CD4-positive, alpha-beta T cell treated with Interleukin-6 for 4 hours (primary cell): ENCODE data around the gene AMOTL2.

Source experiments
- DNase-seq: peaks from one replicate; pipeline ENCODE4 v3.0.0-alpha.2; 2020; ENCODE audit warnings: mixed read lengths

AMOTL2 gene

GRCh38 chr3:134350861-134351311 is 23.4 kb downstream of the AMOTL2 start:
- no peak for DNase-seq

DNA sequence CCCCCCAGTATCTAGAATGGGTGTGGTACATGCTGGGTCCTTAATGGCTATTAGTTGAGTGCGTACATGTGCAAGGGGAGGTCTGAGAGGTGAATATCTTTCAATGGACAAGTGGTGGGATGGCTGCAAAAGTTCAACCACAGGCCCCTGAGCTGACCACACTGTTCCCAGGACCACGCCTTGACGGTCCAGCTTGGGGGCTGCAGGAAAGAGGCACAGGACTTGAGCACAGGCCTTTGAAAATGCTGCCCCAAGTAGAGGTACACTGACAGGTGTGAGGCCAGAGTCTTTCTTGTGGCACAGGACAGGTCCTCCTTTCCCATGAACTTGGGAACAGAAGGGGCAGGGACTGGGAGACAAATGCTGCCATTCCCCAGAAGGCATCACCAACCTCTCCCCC is 24.0 kb downstream of the AMOTL2 start:
- DNase-seq = no peak

DNA sequence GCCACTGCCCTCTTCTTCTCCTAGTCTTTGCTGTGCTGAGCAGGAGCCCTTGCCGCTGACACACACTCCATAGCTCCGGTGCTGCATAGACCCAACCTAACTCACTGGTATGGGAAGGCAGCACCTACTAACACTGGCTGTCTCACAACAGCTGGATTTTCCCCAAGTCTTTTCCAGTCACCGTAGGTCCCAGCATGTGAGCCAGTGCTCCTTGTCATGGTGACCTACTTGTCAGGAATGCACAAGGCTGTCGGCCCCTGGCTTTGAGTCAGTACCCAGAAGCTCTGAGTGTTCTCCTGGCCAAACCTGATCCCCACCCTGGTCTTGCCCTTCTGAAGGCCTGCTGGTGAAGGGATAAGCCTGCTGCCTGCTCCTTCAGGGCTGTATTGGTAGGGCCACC is 25.7 kb downstream of the AMOTL2 start:
- DNase-seq = no peak

DNA sequence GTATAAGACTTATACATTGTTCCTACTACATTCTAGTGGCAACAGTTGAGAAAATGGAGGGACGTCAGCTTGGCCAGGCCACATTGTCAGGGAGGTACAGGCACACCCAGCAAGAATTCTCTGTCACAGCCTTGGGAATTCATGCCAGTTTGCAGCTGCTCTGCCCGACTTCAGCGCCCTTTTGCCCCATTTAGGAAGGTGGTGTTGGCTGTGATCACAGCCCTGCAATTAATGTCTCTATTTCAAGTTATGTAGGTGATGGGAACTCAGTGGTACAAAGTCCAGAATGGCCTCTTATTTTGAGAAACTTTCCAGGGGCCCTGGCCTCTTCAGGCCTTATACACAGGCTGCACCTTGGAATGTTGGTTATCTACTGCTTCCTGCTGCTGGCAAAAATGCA is 26.7 kb downstream of the AMOTL2 start:
- no peak for DNase-seq

DNA sequence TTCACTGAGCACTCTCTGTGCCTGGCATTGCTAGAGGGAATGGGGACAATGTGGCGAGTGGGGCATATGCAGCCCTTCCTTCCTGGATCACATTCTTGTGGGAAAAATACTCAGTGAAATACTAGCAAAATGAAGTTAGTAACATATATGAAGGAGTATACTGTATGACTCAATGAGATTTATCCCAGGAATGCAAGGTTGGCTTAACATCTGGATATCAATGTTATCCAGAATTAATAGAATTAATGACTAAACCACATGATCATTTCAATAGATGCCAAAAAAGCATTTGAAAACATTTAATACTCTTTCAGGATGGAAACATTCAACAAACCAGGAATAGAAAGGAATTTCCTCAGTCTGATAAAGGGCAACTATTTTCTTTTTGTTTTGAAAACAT is 27.5 kb downstream of the AMOTL2 start:
- DNase-seq = no peak

DNA sequence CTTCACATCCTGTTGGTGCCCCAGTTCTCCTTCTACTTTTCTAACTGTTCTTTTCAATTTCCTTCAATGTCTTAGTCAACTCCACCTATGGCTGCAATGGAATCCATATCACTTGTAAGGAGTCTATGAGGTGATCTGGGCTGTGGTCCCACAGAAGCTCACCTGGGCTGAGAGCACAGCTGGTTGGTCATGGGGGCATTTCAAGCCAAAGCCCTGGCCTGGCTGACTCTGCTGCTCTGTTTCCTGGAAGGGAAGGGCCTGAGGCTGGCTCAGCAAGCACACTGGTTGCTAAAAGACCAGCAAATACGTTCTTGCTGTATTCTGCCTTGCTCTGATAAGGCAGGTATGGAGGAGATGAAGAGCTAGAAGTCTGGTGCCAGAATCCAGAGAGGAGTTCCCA is 29.0 kb downstream of the AMOTL2 start:
- no peak for DNase-seq

- DNase-seq = no peak
These were observed 29.7 kb downstream of the AMOTL2 start for GRCh38 chr3:134344560-134344959.

DNA sequence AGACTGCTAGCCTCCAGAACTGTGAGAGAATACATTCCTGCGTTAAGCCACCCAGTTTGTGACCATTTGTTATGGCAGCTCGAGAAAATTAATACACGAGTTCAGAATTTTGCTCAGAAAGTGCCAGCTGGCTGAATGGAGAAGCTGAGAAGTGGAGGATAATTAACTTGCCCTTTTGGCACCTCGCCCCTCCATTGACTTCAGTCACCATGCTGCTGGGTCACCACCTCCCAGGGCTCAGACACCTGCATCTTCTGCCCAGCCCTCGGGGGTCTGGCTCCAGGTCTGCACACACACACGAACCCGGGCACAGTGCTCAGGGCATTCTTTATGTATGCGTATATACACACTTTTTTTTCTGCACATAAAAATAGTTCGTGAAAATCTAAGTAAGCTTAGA is 32.0 kb downstream of the AMOTL2 start:
- DNase-seq = no peak

- no peak for DNase-seq
These were observed 32.9 kb downstream of the AMOTL2 start for GRCh38 chr3:134341389-134341788.

DNA sequence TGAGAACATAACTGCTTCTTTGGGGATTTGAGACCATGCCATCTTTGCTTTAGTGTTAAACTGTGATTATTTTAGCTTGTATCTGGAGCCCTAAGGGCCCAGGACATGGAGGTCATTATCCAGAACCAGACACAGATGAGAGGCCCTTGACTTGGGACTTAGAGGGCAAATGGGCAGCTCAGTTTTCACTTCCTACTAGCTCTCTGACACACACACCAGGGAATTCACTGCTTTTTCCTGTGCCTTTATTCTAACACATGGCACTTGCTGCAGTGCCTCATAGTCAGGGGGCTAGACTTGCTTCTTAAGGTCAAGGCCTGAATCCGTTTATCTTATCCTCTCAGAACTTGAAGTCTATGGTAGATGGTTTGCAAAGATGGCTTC is 33.3 kb downstream of the AMOTL2 start:
- DNase-seq = no peak

DNA sequence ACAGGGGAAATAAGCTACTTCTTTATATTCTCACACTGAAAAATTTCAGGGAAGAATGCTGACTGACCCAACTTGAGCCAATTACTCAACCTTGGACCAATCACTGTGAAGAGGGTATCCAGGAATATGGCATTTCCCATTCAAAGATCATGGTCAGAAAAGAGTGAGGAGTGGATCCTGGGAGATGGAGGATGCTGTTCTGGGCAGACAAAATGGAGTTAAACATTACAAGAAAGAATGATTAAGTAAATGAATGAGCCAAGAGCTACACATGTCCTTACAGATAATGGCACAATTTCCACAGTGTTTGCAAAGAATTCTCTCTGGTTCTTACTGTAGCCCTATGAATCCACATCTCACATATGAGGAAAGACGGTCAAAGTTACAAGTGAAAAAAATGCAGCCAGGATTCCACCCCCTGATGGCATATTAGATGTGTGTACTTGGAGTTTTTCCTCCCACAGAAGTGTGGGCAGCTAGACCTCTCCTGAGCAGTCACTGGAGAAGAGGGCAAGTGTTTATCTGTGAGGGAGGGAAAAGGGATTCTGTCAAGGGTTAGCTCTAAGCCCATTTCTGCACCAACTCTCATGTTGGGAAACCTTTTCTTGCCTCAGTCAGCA is 33.8 kb downstream of the AMOTL2 start:
- no peak for DNase-seq

- no peak for DNase-seq
These were observed 34.3 kb downstream of the AMOTL2 start for GRCh38 chr3:134339913-134340312.

GRCh38 chr3:134339331-134339730 is 34.9 kb downstream of the AMOTL2 start:
- no peak for DNase-seq

- no peak for DNase-seq
These were observed 35.6 kb downstream of the AMOTL2 start for GRCh38 chr3:134338516-134339261.

- no peak for DNase-seq
These were observed 36.1 kb downstream of the AMOTL2 start for GRCh38 chr3:134338201-134338512.

DNA sequence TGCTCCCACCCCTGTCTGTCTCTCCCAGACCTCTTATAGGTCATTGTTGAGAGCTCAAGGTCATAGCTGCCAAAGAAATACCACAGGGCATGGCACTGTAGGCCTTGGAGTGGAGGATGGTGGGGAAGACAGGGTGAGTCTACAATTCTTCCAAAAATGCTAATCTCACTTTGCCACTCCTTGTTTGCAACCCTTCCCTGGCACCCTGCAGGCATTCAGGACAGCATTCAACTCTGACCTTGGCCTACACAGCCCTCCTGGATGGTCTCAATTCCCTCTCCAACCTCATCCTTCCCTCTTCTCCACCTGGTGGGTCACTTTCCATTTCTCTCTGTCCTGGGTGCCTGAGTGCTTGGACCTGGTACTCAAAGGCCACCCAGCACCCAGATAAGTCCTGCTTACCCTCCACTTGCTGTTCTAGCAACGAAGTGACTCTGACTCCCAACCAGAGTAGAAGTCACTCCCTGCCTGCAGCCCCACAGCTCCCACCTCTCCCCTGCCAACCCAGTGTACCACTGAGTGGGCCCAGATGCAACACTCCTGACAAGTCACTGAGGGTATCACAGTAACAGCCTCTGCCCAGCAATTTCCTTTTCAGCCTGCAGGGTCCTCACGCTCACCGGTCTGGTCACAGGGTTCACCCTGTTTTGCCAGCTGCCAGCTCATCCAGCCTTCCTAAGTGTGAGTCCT is 36.6 kb downstream of the AMOTL2 start:
- no peak for DNase-seq

DNA sequence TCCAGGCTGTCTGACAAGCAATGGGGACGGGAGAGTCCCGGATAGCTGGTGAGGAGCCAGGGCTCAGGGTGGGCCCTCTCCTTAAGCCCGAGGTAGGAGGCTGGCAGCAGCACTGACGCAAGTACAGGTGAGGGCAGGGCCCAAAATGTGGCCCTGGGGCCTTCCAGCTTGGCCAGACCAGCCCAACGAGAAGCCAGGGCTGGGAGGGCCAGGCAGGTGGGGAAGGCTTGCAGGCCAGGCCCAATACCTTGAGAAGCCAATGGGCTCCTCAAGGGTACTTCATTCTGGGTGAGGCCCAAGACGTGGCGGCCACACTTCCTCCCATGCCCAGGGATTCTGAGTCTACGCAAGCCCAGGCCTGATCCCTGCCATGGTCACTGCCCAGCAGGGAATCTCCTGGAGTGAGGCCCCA is 37.2 kb downstream of the AMOTL2 start:
- no peak for DNase-seq

- DNase-seq = no peak
These were observed 37.7 kb downstream of the AMOTL2 start for GRCh38 chr3:134336587-134336986.

DNA sequence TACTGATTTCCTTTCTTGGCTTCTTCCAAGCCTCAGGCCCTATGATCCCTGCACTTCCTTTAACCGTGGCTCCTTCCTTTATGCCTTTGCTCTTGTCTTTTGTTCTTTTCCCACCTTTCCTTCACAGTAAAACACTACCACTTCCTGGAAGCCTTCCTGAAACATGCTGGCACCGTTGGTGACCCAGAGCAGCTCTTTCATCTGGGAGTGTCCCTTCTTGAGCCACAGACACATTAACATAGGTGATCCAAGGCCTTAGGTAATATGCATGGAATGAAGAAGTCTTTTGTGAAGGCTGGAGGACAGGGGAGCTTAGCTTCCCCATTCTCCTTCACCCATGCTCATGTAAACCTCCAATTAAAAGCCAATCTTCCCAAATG is 39.4 kb downstream of the AMOTL2 start:
- no peak for DNase-seq

DNA sequence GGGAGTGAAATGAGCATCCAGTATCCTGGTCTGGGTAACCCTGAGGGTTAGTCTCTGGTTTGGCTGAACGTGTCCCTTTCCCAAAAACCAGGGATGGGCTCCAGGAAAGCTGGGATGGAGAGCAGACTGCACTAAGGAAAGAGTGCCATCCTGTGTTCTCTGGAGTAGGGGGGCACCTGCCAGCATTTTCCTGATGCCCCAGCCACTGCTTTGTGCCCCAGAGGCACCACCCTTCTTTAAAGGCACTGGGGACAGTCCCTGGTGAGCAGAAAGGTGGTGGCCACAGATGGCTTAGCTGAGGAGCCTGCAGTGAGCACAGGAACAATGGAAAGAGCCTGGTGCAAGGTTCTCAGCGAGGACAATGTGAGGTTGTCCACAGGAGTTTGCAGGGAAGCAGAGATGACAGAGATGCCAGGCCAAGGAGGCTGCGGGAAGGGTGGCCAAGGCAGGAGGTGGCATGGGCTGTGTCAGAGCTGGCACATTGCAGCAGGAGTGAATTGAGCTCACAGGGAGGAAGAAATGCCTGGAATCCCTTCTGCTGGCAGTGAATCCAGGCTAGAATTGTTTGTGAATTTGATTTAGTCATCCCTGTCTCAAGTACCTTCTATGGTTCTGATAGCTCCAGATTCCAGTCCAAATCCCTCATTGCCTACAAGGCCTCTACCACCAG is 39.9 kb downstream of the AMOTL2 start:
- no peak for DNase-seq

DNA sequence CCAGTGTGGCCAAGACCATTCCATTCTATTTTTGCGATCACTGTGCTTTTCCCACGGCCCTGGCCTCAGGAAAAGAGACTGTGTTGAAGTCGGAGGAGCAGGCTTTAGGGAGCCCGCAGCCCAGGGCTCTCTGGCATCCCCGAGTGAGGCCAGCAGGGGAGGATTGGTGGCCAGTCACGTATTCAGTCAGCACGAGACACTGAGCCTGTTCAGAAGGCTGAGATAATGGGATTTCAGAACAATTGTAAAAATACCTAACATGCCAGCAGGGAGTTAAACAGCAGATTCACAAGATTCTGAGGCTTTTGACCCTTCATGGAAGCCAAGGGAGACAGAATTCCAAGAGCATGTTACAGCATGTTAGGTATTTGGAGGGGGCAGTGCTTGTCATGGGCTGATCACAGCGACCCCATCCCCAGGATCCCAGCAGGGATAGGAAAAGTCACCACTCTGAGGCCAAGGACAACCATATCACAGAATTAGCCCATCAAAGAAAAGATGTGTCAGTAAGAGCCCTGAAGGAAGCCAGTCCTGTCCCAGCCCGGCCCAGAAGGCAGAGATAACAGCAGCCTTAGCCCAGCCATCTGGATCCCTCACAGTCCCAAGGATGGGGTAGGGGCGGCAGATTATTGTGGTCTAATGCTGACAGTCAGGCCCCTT is 40.6 kb downstream of the AMOTL2 start:
- no peak for DNase-seq

DNA sequence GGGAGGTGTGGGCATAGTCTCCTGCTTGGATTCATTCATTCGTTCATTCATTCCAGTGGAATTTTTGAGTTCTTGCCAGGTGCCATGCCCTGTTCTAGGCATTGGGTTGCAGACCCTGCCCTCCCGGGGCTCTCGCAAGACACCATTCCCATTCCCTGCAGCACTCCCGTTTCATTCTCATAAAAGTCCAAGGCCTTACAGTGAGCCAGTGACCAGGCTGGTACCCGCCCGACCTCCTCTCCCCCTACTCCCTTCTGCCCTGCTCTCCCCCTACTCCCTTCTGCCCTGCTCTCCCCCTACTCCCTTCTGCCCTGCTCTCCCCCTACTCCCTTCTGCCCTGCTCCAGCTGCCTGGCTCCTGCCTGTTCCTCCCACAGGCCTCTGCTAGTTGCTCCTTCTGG is 41.9 kb downstream of the AMOTL2 start:
- no peak for DNase-seq

DNA sequence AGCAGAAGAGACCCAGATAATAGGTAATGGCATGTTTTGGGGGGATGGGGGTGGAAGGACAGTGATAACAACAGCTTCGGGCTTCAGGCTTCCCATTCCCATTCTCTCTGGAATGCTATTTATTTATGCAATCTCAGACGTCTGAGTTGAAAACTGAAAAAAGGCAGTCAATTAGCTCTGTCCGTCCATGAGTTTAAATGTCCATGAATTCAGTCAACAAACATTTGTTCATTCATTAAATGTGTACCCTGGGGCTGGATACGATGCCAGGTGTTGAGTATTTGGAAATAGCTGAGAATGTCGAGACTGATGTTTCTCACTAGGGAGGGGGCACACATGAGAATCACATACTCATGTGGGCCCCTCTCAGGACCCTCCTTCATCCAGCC is 42.4 kb downstream of the AMOTL2 start:
- no peak for DNase-seq
